IPS-18c (cell line): ENCODE data around the gene EMP1.

Experiments
- H3K4me3 ChIP-seq: 2 replicates; pipeline ENCODE4 v1.7.0; 2013; ENCODE audit warnings: low read depth, mild to moderate bottlenecking, low read length, moderate library complexity; ENCODE audit not compliant: insufficient read depth
- H3K9me3 ChIP-seq: one replicate; pipeline ENCODE4 v1.6.1; 2013; ENCODE audit warnings: mild to moderate bottlenecking, low read length, moderate library complexity; ENCODE audit not compliant: control insufficient read depth, insufficient read depth

The EMP1 gene

DNA sequence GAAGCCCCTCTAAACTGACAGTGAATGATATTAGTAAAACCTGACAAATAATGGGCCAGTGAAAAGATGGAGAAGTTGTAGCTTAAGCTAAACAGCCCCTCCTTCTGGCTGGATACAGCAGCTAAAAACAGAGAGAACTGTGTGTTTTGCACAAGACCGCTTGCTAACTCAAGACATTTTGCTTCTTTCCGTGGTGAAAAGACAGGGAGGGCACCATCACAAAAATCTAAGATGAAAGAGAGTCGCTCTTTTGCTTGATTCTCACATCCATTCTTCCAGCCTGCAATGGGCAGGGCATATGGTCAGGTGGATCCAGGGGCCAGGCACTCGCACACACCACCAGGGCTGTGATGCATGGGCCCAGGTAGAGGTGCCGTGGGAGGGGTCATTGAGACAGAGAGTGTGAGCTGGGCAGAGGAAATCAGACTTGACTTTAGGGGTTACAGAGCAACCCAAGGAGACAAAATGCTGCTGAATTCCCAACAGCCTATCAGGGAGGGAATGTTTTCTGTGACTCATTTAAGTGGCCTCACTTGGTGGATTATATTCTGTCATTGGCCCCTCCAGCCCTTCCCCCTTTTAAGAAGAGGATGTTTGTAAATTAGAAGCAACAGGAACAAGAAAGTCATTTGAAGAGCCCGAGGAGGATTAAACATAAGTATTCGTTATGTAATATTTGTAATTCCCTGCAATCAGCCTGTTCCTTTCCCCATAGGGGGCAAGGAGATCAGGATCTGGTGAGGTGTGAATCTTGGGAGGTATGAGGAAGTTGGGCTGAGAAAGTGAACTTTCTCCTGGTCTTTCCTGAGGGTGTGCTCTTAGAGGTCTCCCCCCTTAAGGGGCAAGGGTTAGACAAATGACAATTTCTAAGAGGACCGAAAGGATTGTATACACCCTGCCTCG, 12.3 kb downstream of the EMP1 start:
- Histone ChIP-seq H3K9me3 (no peaks in the 10 kb centered on the region), H3K4me3 (no peak overlapping the region)

DNA sequence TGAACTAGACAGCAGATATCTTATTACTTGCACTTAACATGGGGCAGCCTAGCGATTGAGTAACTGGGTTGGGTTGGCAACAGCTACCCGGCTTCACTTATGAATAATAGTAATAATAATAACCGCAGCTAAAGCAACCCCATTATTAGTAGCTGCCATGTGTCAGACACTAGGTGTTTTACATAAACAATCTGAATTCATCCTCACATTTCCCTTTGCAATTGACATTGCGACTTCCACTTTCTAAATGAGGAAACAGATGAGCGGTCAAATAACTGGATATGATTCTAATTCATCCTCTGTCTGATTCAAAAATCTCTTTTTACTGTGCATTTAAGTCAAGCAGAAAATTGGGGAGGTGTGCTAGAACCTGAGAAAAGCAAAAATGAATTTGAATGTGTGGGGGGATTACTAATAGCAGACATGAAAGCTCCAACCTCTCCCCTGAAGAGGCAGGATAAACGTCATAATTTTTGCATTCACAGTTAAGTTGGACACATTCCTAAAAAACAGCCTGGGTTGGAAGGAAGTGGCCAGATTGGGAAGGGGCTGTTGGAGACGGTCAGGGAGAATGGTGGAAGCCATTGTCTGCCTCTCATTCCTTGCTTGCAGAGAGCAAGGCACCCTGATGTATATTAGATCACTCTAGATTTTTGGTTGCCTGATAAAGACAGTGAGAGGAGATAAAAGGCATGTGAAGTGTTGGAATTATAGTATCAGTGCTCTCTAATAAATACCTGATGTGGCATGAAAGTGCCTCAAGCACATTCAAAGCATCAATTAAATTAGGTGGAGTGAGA, 13.1 kb downstream of the EMP1 start:
- H3K4me3 ChIP-seq = no peak overlapping the region
- no peaks in the 10 kb centered on the region for H3K9me3 ChIP-seq

DNA sequence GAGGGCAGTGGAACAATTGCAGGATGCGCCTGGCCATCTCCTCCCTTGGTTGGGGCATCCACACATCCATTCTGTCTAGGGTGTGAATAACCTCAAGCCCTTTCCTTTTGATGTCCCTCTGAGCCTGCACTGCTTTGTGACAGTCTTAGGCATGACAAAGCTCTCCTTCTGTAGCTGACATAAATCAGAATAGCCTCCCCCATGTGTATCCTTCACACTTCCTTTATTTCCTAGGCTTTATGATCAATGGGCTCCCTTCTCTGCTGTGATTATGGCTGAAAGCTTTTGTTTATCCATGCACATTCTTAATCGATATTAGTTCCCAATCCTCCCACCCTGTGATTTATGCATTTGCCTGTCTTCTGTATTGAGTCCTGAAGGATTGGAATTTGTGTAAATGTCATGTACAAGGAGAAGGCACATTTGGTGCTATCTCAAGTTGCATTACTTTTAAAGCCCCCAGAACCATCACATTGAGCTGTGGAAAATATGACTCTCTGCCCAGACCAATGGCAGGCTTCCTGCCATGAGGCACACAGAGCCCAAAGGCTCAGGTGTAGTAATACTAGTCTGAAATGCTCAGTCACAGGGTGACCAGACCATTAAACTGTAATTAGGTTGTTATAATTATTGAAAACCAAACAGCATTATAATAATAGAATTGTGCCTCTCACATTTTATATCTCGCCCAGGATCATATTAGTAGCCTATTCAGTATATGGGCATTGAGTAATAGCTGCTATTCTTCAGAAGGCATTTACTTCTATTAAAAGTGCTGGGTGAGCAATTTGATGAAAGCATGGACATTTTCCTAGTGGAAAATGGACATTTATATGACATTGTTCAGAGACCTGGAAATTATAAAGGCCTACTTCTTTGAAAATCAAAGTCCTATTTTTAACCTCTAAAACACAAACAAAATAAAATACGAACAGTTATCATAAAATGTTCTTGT, 14.0 kb downstream of the EMP1 start:
- Histone ChIP-seq H3K4me3 (no peak overlapping the region), H3K9me3 (no peaks in the 10 kb centered on the region)

DNA sequence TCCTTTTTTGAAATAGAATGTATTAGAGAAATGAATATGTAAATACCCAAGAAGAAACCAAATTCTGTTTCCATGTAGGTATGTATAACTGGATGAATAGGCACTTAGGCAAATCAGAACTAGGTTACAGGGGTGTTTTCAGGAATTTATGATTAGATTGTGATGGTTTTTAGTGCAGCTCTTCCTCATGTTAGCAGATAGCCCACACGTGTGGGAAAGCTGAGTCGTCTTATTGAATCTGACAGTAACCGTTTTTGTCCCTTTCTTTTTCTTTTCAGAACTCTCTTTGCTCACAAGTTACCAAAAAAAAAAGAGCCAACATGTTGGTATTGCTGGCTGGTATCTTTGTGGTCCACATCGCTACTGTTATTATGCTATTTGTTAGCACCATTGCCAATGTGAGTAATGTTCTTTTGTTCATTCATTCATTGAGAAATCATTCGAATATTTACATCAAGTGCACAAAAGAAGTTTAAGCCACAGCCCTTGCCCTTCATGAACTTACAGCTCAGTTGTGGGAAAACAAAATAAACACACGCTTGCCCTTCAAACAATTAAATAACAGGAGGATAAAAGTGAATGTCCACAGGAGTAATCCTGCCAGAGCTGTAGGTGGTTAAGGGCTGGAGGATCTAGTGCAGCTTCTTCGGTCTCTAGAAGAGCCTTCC, 14.8 kb downstream of the EMP1 start:
- Histone ChIP-seq H3K9me3 (no peaks in the 10 kb centered on the region), H3K4me3 (no peak overlapping the region)

DNA sequence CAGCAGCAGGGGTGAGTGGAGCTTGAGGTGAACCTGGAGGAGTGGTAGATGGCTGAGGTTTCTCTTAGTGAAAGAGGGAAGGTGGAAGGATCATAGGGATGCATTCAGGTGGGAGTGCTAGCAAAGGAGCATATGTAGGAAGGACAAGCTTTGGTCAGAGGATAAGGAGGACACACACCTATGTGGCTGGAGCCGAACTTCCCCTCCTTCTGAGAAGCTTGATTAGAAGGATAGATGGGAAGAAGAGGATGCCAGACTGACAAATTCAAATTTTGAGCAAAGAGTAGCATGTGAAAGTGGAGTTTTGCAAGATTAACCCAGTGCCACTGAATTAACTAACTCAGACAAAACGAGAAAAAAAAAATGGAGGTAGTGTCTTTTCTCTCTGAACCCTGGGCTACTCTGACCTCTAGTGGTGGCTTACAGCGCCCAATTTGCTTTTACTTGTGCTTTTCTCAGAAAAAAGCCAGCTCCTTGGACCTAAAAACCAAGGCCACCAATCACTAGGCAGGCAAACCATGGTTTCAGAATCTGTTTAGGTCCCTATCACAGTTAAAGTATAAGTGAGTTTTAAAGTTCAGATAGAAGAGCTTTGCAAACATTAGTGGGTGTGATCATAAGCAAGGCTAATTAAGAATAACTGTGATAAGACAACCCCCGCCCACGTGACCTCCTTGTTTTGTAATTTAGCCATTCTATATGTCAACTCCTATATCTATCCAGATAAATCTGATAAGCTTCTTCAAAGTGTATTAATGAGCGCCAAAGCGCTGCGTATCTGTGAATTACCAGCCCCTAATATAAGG, 15.5 kb downstream of the EMP1 start:
- Histone ChIP-seq H3K4me3 (no peak overlapping the region), H3K9me3 (no peaks in the 10 kb centered on the region)

DNA sequence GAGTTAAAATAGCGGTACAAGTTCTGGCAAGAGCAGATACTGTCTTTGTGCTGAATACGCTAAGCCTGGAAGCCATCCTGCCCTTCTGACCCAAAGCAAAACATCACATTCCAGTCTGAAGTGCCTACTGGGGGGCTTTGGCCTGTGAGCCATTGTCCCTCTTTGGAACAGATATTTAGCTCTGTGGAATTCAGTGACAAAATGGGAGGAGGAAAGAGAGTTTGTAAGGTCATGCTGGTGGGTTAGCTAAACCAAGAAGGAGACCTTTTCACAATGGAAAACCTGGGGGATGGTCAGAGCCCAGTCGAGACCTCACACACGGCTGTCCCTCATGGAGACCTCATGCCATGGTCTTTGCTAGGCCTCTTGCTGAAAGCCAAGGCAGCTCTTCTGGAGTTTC, 18.5 kb downstream of the EMP1 start:
- no peaks in the 10 kb centered on the region for H3K9me3 ChIP-seq
- H3K4me3 ChIP-seq = no peak overlapping the region

DNA sequence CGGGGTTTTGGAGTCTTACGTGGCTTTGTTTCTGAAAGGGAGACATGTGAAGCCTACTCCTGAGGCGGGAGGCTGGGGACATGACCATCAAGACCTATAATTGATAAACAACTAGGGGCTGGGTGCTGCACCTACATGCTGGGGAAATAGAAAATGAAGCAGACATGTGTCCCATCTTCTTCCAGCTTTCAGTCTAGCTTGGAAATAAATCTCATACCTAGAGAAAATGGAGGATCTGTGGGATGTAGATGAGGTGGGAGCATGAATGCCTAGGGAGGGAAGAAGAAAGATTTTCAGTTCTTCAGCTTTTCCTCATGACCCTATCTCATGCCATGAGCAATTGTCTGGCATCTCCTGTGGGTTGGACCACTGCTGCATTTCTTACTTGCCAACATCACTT, 22.1 kb downstream of the EMP1 start:
- no peak overlapping the region for H3K4me3 ChIP-seq
- H3K9me3 ChIP-seq = no peaks in the 10 kb centered on the region

DNA sequence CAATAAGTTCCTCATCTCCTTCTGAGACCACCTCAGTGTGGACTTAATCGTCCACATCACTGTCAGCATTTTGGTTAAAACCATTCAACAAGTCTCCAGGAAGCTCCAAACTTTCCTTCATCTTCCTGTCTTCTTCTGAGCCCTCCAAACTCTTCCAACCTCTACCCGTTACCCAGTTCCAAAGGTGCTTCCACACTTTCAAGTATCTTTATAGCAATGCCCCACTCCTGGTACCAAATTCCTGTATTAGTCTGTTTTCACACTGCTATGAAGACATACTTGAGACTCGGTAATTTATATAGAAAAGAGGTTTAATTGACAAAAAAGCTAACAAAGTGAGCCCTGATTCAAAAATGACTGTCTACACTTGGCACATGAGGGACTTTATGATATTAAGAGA, 22.8 kb downstream of the EMP1 start:
- no peaks in the 10 kb centered on the region for H3K9me3 ChIP-seq
- H3K4me3 ChIP-seq = no peak overlapping the region

DNA sequence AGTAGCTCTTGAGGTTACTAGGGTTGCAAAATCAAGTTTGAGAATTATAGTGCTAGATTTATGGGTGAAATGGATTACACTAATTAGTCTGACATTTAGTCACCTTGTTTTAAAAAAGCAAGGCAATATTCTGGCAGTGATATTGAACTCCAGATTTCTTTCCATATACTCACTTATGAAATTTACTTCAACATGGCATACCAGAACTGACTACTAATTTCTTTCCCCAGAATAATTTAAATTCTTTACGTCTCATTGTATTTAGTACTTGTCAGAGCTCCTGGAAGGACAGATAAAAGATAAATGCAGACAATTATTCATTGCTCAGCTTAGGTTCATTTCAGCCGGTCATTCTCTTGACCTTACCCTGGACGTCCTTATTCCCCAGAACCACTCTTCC, 24.3 kb downstream of the EMP1 start:
- Histone ChIP-seq H3K4me3 (no peak overlapping the region), H3K9me3 (no peaks in the 10 kb centered on the region)

DNA sequence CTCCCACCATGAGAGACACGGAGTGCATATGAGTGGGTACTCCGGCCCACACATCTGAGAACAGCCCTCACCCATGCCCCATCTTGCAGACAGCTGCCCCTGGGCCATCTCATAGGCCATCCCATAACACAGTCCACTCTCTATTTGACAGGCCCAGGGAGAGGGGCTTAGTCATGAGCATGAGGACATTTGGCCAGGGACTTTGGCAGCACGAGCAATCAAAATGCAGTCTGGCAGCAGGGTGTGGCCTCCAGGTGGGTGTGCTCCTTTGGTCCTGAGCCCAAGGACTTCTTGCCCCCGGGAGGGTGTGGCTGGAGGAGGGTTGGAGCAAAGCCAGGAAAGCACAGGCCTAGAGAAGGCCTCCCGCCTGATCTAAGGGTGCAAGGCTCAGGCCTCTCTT, 25.6 kb downstream of the EMP1 start:
- H3K9me3 ChIP-seq = no peaks in the 10 kb centered on the region
- H3K4me3 ChIP-seq = no peak overlapping the region

DNA sequence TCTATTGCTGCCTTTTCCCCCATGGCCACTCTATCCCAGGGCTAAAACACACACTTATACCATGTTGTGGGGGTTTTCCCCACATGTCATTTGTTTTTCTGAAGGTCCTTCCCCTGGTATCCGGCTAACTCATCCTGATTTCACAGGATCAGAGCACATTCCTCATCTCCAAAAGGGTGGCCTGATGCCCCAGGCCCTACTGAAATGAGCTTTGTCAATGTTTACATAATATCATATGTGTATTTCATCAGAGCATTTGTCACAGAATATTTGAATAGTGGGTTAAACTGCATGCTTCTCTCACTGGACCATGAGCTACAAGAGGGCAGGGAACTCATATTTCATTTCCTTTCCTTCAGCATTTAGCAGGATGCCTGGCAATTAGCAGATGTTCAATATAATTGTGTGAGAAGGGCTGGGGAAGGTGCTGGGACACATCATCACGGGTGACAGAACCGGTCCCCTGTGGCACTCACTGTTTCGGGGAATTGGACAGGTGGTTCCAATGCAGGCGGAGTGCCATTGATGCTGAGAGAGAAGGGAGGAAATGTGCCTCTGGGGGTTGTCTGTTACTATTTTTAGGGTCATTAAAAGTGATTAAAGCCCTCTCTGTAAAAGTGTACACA, 26.8 kb downstream of the EMP1 start:
- no peak overlapping the region for H3K4me3 ChIP-seq
- no peaks in the 10 kb centered on the region for H3K9me3 ChIP-seq

DNA sequence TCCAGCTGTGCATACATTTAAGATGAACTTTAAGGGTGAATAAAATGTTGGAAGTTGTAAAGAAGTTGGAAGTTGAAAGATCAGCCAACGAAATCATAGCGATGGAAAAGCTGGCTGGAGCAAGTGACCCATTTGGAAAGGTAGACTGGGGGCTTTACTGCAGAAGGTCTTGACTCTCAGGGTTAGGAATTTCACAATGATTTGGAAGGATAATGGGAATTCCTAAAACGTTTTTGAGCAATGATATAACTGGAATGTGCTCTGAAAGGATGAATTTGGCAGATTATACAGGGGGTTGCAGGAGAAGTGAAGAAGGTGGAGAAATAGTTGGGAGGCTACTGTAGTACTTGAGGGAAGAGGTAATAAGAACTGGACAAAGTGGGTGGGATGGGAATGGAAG, 27.4 kb downstream of the EMP1 start:
- no peak overlapping the region for H3K4me3 ChIP-seq

DNA sequence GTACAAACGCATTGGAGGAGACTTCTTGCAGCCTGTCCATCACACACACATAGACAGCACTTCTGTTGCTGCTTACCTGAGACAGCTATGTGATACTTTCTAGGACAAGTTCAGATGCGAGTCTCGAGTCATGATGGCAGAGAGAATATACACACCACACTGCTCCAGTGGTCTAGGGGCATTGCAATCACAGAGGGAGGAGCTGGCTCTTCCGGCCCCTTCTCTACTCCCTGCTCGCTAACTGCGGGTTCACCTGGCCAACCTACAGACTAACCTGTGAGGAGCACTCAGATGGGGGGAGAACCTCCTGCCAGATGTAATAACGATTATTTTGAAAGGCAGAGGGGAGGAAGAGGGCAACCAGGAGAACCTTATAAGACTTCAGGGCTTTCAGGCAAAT, 30.7 kb downstream of the EMP1 start:
- H3K4me3 ChIP-seq = no peak overlapping the region

More for the DNA sequence above, 27.4 kb downstream of the EMP1 start:
- H3K9me3 ChIP-seq = no peaks in the 10 kb centered on the region

DNA sequence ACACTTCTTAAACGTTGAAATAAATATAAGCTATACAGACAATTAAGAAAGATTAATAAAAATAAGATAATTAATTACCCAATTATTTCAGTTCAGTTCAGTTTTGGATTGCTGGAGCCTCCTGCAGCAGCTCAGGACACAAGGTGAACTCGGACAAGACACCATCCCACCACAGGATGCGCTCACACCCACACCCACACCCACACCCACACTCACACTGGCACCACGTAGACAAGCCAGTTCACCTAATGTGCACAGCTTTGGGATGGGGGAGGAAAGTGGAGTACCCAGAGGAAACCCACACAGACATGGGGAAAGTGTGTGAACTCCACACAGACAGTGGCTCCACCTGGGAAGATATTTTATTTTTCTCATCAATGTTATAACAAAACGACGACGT, 32.1 kb downstream of the EMP1 start:
- no peak overlapping the region for H3K4me3 ChIP-seq

More for the DNA sequence above, 30.7 kb downstream of the EMP1 start:
- no peaks in the 10 kb centered on the region for H3K9me3 ChIP-seq

DNA sequence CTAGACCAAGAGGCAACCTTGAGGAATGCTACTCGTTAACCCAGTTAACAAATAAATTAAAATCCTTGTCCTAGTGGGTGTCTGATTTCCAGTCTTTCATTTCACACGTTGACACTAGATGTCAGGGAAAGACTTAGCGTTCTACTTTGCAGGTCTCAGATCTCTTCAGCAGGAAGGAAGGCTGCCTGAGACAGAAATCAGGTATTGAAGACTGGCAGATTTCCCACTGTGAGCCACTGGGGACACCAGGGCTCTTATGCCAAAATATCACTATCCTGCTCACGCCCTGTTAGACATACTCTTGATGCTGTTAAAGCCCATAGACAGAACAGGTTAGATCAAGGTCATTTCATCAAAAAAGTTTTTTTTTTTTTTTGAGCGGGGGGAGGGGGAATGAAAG, 33.0 kb downstream of the EMP1 start:
- peaks cover 2% of the 10 kb centered on the region for H3K9me3 ChIP-seq
- H3K4me3 ChIP-seq = no peak overlapping the region

More for the DNA sequence above, 32.1 kb downstream of the EMP1 start:
- H3K9me3 ChIP-seq = peaks cover 2% of the 10 kb centered on the region

DNA sequence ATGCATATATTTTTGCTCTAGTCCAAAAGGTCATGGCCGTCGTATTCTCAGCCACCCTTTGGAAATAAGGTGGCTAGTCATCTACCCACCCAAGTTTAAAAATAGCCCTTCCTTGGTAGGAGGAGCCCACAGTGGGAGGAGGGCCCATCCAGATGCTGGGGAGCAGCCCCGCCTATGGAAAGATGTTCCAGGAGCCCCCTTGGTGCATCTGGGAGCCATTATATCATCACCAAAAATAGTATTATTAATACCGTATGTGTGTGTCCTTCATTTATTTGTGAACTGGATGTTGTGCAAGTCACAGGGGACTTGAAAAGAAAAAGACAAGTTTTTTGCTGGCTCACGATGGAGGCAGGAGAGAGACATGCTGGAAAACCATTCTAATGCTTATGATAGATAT, 34.0 kb downstream of the EMP1 start:
- no peak overlapping the region for H3K4me3 ChIP-seq
- peaks cover 2% of the 10 kb centered on the region for H3K9me3 ChIP-seq
